Activated CD8-positive, alpha-beta memory T cell treated with anti-CD3 and anti-CD28 coated beads, Interleukin-2, amount 50 U/mL, for 48 hours (primary cell): ENCODE measurements around the gene MRPL48.
"Not testable (repeated sequence)": the region's sequence is repeated elsewhere in the genome, so short reads cannot be mapped to it uniquely, and the experiment has no call there.

Experiments used
- DNase-seq: peaks from one replicate; pipeline ENCODE4 v3.0.0-alpha.2; 2020

The MRPL48 gene

DNA sequence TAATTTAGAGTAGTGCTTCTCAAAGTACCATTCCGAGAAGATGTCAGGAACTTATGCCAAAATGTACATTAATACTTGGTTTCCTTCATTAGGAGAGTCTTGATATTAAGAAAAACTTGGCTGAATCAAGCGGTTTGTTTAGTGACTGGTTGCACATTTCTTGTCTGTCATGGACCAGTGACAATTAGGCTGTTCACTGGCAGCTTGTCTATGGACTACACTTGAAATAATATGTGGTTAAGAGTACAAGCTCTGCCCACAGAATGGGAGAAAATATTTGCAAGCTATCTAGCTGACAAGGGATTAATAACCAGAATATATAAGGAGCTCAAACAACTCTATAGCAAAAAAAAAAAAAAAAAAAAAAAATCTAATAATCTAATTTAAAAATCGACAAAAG, 64.4 kb downstream of the MRPL48 start:
- DNase-seq, result no peak

DNA sequence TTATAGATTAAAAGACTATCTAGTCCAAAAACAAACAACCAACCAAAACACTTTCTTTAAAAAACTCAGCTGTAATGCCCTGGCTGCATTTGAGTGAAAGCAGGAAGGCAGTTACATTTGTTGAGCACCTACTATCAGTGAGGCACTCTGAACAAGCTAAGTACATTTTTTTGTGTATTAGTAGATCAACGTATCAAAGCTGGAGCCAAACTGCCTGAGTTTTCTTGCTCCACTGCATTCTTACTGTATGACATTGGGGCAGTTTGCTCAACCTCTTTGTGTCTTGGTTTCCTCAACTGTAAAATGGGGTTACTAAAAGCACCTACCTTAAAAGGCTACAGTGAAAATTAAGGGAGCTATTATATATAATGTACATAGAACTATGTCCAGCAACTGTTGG, 67.0 kb downstream of the MRPL48 start:
- DNase-seq, result no peak

- no peak for DNase-seq
Measured at GRCh38 chr11:73856031-73856567, 68.4 kb downstream of the MRPL48 start.

- DNase-seq, result no peak
Measured at GRCh38 chr11:73859671-73860070, 72.0 kb downstream of the MRPL48 start.

GRCh38 chr11:73860202-73860601, 72.5 kb downstream of the MRPL48 start:
- no peak for DNase-seq

GRCh38 chr11:73862986-73863385, 75.3 kb downstream of the MRPL48 start:
- no peak for DNase-seq

DNA sequence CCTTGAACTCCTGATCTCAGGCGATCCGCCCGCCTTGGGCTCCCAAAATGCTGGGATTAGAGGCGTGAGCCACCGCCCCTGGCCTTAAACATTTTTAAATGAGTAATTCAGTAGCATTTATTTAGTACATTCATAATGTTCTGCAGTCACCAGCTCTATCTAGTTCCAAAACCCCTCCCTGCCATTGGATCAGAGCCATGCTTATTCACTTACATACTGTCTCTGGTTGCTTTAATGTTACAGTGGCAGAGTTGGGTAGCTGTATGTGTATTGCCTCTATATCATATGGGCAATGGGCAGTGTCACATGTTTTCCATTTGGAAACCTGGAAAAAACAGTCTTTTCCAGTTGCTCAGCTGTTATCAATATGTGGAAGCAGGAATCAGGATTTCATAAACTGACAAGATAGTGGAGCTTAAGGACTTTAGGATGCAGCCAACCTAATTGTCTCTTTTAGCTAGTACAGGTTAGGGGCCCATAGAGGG, 78.5 kb downstream of the MRPL48 start:
- no peak for DNase-seq

DNA sequence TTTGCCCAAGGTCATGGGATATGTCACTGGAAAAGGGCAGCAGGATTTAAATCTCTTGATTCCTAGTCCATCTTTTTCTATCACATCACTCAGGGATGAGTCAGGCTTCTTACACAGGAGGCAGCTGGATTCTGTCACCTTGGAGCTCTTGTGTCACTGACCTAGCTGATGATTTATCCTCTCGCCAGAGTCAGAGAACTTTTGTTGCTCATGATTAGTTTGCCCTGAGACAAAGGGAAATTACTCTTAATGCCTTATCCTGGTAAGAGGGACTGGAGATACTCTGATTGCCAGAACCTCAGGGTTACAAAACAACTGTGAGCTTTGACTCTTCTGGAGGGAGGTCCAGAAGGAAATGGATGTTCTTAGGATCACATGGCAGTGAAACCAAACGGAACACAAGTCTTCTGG, 78.9 kb downstream of the MRPL48 start:
- DNase-seq, result no peak

GRCh38 chr11:73869332-73869949, 81.8 kb downstream of the MRPL48 start:
- no peak for DNase-seq

- no peak for DNase-seq
Measured at GRCh38 chr11:73870261-73870660, 82.6 kb downstream of the MRPL48 start.

GRCh38 chr11:73872749-73873357, 85.2 kb downstream of the MRPL48 start:
- no peak for DNase-seq

DNA sequence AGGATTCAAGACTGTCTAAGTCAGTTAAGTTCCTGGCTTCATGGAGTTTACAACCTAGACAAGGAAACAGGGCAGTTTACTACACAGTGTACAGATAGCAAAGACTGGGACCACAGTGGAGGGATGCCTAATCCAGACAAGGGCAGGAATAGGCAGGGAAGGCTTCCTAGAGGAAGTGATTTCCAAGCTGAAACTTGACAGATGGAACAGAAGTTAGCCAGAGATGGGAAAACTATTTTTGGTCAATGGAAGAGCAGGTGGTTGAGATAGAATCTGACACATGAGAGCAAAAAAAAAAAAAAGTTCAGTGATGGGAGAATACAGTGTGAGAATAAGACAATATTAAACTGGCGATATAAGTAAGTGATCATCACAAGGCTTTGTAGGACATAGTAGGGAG, 87.7 kb downstream of the MRPL48 start:
- DNase-seq, result no peak

GRCh38 chr11:73875840-73876239, 88.2 kb downstream of the MRPL48 start:
- DNase-seq, result peak; percentile 63

GRCh38 chr11:73876424-73877310, 89.0 kb downstream of the MRPL48 start, which contains the start of the genes COA4 and PAAF1:
TSS of gene COA4 (minus strand) at chr11:73876846. CDS start at chr11:73873378, 3,468 bp downstream.
TSS of gene PAAF1 (plus strand) at chr11:73876999. CDS start at chr11:73877022, 23 bp downstream.
- peak; percentile 93 for DNase-seq

DNA sequence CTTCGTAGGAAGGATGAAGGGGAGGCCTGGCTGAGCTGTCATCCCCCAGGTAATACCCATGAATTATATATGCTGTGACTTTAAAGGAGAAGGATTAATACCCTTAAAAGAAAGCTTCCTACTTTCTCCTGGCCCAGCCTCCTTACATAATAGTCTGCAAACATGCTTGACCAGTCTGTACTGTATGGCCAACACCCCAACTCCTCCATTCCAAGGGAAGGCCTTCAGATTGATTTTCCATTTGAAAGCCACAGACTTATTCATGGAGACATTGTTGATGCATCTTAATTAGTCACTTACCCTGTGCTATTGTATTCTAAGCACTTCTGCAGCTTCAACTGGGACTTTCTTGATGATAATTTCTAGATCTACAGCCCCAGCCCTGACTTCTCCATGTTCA, 91.1 kb downstream of the MRPL48 start:
- DNase-seq, result no peak

DNA sequence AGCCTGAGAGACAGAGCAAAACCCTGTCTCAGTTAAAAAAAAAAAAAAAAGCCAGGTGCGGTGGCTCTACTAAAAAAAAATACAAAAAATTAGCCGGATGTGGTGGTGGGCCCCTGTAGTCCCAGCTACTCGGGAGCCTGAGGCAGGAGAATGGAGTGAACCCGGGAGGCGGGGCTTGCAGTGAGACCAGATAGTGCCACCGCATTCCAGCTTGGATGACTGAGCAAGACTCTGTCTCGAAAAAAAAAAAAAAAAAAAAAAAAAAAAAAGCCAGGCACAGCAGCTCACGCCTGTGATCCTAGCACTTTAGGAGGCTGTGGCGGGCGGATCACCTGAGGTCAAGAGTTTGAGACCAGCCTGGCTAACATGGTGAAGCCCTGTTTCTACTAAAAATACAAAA, 92.8 kb downstream of the MRPL48 start:
- DNase-seq, result not testable (repeated sequence)

DNA sequence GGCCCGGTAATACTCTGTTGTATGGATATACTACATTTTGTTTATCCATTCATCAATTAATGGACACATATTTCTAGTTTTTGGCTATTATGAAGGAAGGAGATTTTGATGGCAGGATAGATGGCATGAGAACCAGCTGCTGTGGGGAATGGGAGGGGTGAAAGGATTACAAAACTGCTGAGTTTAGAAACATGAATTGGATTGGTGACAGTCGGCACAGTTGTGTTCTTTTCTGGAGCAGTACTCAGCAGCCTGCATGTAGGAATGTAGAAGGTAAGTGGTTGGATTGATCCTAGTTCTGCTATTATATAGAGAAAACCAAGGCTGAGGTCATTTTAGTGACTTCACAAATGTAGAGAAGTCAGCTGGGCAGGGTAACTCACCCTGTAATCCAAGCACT, 96.2 kb downstream of the MRPL48 start:
- DNase-seq, result no peak

DNA sequence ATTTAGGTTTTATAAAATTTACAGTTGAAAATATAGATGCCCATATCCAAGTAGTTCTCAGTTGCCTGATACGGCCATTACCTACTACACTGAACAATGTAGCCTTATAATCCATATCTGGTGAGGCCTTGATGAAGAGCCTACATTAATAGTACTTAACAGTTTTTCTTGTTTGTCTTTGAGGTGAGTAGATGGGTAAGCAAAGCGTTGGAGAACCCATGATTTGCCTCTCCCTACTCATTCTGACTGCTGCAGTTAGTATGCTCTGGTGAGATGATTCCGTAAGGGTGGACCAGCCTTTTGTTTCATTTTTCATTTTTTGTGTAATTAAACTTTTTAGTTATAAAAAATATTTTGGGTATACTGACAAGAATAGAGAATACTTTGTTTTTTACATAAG, 100.6 kb downstream of the MRPL48 start:
- no peak for DNase-seq

GRCh38 chr11:73889019-73889418, 101.3 kb downstream of the MRPL48 start:
- DNase-seq, result no peak

DNA sequence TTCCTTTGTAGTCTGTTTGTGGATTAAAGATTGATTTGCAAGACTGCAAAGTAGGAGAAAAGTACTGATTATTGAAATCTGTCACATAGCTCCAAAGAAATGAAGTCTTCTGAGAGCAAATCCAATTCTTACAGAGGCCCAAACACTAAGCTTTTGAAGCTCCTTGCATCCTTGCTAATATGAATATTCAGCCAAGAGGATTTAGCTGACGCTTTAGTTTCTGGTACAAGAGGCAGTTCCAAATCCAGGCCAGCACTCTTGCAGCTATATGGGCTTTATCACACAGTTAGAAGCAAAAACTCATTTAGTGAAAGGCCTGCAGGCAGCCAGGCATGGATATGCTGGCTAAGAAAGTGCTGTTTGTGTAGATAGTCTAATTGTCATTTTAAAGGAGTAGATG, 101.9 kb downstream of the MRPL48 start:
- DNase-seq, result no peak

- no peak for DNase-seq
Measured at GRCh38 chr11:73893041-73893440, 105.4 kb downstream of the MRPL48 start.

DNA sequence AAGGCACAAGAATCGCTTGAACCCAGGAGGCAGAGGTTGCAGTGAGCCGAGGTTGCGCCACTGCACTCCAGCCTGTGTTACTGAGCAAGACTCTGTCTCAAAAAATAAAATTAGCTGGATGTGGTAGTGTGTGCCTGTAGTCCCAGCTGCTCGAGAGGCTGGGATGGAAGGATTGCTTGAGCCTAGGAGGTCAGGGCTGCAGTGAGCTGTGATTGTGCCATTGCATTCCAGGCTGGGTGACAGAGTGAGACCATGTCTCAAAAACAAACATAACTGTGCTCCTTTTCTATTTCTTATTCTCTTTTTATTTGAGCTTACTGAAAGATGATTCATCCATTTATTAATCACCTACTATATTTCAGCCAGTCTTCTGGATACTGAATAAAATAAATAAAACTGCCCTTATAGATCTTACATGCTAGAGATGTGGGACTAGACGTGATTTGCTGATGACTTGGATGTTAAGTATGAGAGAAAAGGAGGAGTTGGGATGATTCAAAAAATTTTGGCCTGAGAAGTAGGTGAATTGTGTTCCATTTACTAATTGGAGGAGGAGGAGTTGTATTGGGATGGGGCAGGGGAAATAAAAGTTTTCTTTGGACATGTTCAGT, 107.2 kb downstream of the MRPL48 start:
- no peak for DNase-seq

- DNase-seq, result no peak
Measured at GRCh38 chr11:73902303-73902702, 114.6 kb downstream of the MRPL48 start.
